ENCODE data around the gene MT1A.
"Not testable (repeated sequence)": the region's sequence is repeated elsewhere in the genome, so short reads cannot be mapped to it uniquely, and the experiment has no call there.

The MT1A gene

GRCh38 chr16:56672761-56673536 lies 34.5 kb downstream of the MT1A start:
- DNase-seq (ENCODE audit: extremely low read depth, low read depth) = no peak
- TF ChIP-seq, protein P1, sequence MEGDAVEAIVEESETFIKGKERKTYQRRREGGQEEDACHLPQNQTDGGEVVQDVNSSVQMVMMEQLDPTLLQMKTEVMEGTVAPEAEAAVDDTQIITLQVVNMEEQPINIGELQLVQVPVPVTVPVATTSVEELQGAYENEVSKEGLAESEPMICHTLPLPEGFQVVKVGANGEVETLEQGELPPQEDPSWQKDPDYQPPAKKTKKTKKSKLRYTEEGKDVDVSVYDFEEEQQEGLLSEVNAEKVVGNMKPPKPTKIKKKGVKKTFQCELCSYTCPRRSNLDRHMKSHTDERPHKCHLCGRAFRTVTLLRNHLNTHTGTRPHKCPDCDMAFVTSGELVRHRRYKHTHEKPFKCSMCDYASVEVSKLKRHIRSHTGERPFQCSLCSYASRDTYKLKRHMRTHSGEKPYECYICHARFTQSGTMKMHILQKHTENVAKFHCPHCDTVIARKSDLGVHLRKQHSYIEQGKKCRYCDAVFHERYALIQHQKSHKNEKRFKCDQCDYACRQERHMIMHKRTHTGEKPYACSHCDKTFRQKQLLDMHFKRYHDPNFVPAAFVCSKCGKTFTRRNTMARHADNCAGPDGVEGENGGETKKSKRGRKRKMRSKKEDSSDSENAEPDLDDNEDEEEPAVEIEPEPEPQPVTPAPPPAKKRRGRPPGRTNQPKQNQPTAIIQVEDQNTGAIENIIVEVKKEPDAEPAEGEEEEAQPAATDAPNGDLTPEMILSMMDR (IDR thresholded peaks at IDR 0.05; ENCODE audit: low read depth, low read length) = no peak

DNA sequence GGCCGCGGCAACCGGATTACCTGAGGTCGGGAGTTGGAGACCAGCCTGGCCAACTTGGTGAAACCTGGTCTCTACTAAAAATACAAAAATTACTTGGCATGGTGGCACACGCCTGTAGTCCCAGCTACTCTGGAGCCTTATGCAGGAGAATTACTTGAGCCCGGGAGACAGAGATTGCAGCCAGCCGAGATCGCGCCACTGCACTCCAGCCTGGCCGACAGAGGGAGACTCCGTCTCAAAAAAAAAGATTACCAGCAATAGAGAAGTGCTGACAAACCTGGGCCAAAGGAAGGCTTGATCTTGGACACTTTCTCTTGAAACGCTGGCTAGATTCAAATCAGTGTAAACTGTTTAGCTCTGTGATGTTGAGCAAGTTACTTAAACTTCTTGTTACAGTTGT lies 35.5 kb downstream of the MT1A start:
- TF ChIP-seq, protein P1 (IDR thresholded peaks at IDR 0.05; ENCODE audit: low read depth, low read length) = no peak; the same call in 1 of the 2 replicates
- no peak for DNase-seq (ENCODE audit: extremely low read depth, low read depth)

DNA sequence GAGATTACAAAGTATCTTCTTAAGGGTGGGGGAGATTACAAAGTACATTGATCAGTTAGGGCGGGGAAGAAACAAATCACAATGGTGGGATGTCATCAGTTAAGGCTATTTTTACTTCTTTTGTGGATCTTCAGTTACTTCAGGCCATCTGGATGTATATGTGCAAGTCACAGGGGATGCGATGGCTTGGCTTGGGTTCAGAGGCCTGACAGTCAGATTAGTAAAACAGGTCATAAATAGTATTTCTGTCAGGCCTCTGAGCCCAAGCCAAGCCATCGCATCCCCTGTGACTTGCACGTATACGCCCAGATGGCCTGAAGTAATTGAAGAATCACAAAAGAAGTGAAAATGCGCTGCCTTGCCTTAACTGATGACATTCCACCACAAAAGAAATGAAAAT lies 36.1 kb downstream of the MT1A start:
- not testable (repeated sequence) for DNase-seq (ENCODE audit: extremely low read depth, low read depth)

GRCh38 chr16:56675685-56676210 lies 37.3 kb downstream of the MT1A start:
- DNase-seq (ENCODE audit: extremely low read depth, low read depth) = no peak
- TF ChIP-seq, protein P1 (IDR thresholded peaks at IDR 0.05; ENCODE audit: low read depth, low read length) = no peak

DNA sequence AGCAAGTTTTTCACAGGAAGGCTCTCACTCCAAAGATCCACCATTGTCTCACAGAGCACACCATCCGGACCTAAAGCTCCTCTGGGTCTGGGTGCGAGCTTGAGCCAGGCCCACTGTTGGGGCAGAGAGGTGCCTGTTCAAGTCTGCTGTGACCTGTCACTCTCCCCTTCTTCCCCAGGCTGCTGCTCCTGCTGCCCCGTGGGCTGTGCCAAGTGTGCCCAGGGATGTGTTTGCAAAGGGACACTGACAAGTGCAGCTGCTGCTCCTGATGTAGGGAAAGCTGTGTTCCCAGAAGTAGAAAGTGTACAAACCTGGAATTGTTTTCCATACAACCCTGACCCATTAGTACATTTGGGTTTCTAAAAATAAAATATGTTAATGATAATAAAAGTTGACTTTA lies 39.0 kb downstream of the MT1A start:
- DNase-seq (ENCODE audit: extremely low read depth, low read depth) = no peak

DNA sequence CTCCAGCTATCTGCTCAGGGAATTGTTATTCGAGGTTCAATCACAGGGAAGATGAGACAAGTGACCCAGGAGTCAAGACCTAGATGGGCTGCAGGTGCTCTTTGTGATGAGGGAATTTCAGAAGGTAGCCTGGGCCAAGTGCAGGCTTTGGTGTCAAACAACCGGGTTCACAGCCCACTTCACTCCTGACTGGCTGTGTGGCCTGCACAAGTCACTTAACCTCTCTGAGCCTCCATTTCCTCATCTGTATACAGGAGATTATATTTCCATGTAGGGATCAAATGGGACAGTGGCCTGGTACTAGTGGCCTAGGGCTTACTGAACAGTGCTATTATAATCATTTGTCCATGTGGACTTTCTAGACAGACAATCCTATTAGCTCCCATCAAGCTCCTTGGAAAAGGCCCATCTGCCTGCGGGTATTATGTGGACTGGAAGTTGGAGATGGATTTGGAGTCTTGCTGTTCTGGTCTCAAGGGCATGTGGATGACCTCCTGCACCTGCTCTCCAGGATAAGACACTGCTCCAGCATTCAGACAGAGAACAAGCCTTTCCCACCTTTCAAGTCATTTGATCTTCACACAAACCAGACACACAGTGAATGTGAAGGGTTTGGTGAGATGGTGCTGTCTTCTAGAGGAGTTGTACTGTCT lies 40.7 kb downstream of the MT1A start:
- TF ChIP-seq, protein P1 (IDR thresholded peaks at IDR 0.05; ENCODE audit: low read depth, low read length) = no peak
- DNase-seq (ENCODE audit: extremely low read depth, low read depth) = no peak

More for the DNA sequence above, 39.0 kb downstream of the MT1A start:
- TF ChIP-seq, protein P1 (IDR thresholded peaks at IDR 0.05; ENCODE audit: low read depth, low read length) = no peak

DNA sequence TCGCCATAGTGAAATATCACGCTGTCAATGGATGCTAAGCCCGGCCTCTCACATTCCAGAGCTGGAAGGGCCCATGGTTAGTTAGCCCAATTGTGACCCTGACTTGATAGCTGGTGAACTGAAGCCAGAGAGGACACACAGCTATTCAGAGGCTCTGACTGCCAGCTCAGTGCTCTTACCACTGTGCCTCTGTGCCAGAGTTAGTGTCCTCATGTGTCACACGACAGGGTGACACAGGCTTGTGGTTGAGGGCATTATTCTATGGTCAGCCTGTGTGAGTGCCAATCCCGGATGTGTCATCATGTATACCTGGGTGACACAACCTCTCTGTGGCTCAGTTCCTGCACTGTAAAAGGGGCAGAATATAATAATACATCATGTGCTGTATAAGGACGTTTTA lies 41.4 kb downstream of the MT1A start:
- TF ChIP-seq, protein P1 (IDR thresholded peaks at IDR 0.05; ENCODE audit: low read depth, low read length) = no peak
- no peak for DNase-seq (ENCODE audit: extremely low read depth, low read depth)

Data from AG09319 (cell line).